Adipose tissue (tissue), 3 donors: ENCODE results near the gene KIF22. TPM values are rescaled to one million over a fixed set of nuclear protein-coding genes. Genes with fewer than 3 reads are reported as not detected.
A peak's percentile ranks its signal among the peaks of the same experiment; 100 is the strongest.
"Not testable (repeated sequence)": the region's sequence is repeated elsewhere in the genome, so short reads cannot be mapped to it uniquely, and the experiment has no call there.

Experiments
- H3K27ac ChIP-seq: one replicate; pipeline ENCODE4 v1.5.1; 2013; ENCODE audit warnings: low read depth, low read length
- WGBS, 3 donors: extraction: QIAGEN DNeasy Blood & Tissue Kit; methylation state at CpG; one replicate each; pipeline ENCODE4 v1.1.7; 2013; 5-methylcytosine and 5-hydroxymethylcytosine counted together
- polyA plus RNA-seq, 3 donors: library from polyadenylated mRNA; stranded (reverse); fragments of 200-250 nt; gene quantifications; one replicate each; pipeline ENCODE4 v1.2.3, GENCODE V29; 2013
- donor health status: healthy with polysubstance abuse.
- donor health status: Bipolar disorder and iron deficiency.
- donor health status: healthy.

The KIF22 gene
- polyA plus RNA-seq, 3 donors: 19.7 to 32.1 (median 29.8) TPM

GRCh38 chr16:29790949-29791844 is 646 bp downstream of the KIF22 start:
- no peak overlapping the region for H3K27ac ChIP-seq
- WGBS, 3 donors: 2 to 3% (median 2%) methylated on average over 29 to 31 of the region's 31 CpGs

DNA sequence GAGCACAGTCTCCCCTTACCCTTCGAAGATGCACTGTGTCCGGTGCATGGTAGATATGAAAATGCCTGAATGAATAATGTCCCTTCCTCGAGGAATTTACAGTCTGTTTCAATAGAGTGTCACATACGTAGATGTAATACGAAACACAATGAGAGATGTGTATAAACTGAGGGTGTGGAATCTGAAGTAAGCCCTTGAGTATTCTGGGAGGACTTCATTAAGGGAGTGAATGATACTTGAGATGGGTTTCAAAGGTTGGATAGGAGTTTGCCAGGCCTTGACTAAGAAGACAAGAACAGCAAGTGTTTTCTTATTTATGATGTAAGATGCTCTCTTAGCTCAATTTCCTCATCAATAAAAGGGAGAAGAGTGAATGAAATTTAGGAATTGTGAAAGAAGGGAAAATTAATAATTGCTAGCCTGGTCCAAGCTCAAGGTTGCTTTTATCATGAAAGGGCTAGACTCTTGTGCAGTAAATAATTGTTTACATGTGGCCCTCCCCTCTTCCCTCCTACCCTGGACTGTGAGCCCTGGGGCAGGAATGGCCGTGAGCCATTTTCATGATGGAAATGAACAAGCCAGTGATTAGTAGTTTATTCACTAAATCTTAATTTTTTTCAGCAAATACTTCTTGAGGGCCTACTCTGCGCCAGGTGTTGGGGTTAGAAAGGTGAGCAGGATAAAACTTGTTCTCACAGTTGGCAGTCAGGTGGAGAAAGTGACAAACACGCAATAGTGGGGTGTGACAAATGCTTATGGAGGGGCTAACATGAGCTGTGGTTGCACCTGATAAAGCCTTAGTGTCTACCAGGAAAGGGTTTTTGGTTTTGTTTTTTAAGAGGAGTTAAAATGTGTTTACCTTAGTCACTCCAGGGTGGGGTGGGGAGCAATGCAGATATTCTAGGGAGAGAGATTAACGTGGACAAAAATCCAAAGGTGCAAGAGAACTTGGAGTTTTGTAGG is 1.6 kb downstream of the KIF22 start:
- H3K27ac ChIP-seq: no peak overlapping the region
- 73 to 75% (median 75%) methylated on average over 9 of the region's 9 CpGs for WGBS, 3 donors

DNA sequence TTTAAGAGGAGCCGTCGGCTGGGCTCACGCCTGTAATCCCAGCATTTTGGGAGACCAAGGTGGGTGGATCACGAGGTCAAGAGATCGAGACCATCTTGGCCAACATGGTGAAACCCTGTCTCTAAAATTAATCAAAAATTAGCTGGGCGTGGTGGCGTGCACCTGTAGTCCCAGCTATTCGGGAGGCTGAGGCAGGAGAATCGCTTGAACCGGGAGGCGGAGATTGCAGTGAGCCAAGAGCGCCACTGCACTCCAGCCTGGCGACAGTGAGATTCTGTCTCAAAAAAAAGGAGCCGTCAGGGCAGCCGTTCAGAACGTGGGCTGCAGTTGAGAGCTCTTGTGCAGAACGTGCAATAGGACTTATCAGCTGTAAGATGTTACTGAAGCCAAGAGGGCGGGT is 2.6 kb downstream of the KIF22 start:
- H3K27ac ChIP-seq: not testable (repeated sequence)
- WGBS, 3 donors: 88 to 92% (median 92%) methylated on average over 18 of the region's 18 CpGs

DNA sequence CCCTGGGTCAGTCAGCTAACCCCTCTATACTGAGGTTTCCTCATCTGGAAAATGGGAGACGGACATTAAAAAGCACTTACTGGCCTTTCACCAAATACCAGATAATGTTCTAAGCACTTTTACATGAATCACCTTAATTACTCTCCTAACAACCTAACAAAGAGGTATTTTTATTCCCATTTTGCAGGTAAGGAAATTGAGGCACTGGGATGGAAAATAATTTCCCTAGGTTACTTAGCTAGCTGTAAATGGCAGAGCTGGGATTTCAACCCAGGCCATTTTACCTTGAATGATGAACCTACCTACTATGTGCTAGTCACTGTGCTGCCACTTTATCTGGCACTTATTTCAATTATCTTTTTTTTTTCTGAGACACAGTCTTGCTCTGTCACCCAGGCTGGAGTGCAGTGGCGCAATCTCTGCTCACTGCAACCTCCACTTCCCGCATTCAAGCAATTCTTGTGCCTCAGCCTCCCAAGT is 3.7 kb downstream of the KIF22 start:
- 92 to 100% (median 95%) methylated on average over 3 of the region's 3 CpGs for WGBS, 3 donors
- H3K27ac ChIP-seq: no peak overlapping the region

DNA sequence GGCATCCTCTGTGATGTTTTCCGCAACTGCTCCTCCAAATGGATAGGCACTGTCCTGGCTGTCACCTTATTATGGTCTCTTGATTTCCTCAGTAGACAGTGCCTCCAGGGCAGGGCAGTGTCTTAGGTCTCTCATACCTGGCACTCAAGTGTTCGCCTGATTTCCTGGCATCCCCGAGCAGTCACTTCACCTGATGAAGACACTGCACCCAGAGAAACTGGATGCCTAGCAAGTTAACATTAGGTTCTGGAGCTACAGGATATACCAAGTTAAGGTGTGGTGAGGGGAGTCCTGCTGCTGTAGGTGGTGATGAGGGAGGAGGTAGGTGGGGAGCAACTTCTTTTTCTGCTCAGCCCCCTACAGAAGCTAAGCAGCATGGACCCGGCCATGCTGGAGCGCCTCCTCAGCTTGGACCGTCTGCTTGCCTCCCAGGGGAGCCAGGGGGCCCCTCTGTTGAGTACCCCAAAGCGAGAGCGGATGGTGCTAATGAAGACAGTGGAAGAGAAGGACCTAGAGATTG is 11.9 kb downstream of the KIF22 start:
- no peak overlapping the region for H3K27ac ChIP-seq

DNA sequence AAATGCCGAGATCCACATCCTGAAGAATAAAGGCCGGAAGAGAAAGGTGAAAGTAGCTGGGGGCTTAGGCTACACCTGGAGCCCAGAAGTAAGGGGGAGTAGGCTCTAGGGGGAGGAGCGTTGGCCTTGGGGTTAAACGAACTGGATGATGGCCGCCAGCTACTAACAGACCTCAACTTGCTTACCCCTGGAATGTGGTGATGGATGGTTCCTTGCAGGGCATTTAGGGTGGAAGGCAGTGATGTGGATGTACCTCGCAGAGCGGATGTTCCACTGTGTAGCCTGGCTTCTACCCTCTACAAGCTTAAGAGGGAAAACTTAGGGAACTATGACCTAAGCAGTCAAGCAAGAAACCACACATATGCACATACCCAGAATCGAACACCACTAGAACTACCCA is 13.5 kb downstream of the KIF22 start:
- no peak overlapping the region for H3K27ac ChIP-seq
- 74 to 79% (median 76%) methylated on average over 8 of the region's 8 CpGs for WGBS, 3 donors

More for the DNA sequence above, 11.9 kb downstream of the KIF22 start:
- 95 to 96% (median 95%) methylated on average over 8 of the region's 8 CpGs for WGBS, 3 donors

- 1 to 4% (median 4%) methylated on average over 19 to 26 of the region's 26 CpGs for WGBS, 3 donors
These were observed 14.1 kb downstream of the KIF22 start for GRCh38 chr16:29804455-29805231.

DNA sequence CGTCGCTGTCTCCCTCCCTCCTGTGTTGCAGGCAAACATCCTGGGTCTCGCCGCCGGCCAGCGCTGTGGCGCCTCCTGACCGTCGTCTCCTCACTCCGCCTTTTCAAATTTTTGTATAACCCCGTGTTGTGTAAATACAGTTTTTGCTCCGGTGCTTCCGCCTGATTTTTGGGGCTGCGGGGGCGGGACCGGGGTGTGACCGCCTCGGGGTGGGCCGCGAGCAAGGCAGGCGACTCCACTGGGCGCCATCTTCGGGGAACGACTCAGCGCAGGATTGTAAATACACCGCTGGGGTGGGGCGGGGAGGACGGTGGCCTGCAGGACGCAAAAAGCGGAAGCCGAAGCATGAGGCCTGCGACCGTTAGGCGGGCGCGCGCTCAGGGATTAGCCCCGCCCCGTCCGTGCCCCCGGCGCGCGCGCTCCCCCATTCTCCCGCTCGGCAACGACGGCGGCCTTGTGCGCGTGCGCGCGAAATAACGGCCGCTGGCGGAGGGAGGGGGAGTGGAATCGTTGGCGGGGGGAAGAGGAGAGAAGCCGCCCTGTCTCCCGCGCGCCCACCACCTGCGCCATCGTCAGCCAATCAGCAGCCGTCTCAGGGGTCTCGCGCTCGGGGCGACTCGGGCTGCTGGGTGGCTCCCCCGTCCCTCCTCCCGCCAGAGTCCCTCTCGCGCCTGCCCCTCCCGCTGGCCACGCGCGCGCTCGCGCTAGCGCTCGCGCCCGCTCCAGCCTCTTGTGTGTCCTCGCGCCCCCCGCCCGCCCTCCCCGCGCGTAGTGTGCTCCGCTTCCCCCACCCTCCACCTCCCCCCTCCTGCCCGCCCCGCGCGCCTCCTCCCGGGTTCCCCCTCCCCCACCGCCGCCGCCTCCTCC is 14.9 kb downstream of the KIF22 start:
- H3K27ac ChIP-seq: peak overlapping the region; percentile 83
- 0 to 1% (median 1%) methylated on average over 76 to 96 of the region's 103 CpGs for WGBS, 3 donors

More at GRCh38 chr16:29804455-29805231, 14.1 kb downstream of the KIF22 start:
- H3K27ac ChIP-seq: peak overlapping the region; percentile 39

- WGBS, 3 donors: 0 to 2% (median 1%) methylated on average over 12 to 45 of the region's 67 CpGs
- peak within 1 kb of the TSS; percentile 83 for H3K27ac ChIP-seq
These were observed 15.6 kb downstream of the KIF22 start, which contains the start of gene MAZ for GRCh38 chr16:29806099-29806579. Gene MAZ, plus strand, starts transcription at chr16:29806529. Its CDS starts 173 bp downstream, at chr16:29806702.

DNA sequence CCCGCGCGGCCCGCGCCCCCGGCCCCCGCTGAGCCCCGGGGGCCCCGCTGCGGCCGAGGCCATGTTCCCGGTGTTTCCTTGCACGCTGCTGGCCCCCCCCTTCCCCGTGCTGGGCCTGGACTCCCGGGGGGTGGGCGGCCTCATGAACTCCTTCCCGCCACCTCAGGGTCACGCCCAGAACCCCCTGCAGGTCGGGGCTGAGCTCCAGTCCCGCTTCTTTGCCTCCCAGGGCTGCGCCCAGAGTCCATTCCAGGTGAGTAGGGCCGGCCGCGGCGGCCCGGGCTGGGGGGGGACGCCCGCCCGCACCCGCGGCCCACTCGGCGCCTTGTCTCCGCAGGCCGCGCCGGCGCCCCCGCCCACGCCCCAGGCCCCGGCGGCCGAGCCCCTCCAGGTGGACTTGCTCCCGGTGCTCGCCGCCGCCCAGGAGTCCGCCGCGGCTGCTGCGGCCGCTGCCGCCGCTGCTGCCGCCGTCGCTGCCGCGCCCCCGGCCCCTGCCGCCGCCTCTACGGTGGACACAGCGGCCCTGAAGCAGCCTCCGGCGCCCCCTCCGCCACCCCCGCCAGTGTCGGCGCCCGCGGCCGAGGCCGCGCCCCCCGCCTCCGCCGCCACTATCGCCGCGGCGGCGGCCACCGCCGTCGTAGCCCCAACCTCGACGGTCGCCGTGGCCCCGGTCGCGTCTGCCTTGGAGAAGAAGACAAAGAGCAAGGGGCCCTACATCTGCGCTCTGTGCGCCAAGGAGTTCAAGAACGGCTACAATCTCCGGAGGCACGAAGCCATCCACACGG is 16.3 kb downstream of the KIF22 start:
- H3K27ac ChIP-seq: peak overlapping the region; percentile 24
- 1% methylated on average over 62 to 98 of the region's 99 CpGs for WGBS, 3 donors

- H3K27ac ChIP-seq: peak overlapping the region; percentile 67
- WGBS, 3 donors: 2 to 22% (median 2%) methylated on average over 52 to 69 of the region's 69 CpGs
These were observed 17.1 kb downstream of the KIF22 start for GRCh38 chr16:29807426-29808218.

DNA sequence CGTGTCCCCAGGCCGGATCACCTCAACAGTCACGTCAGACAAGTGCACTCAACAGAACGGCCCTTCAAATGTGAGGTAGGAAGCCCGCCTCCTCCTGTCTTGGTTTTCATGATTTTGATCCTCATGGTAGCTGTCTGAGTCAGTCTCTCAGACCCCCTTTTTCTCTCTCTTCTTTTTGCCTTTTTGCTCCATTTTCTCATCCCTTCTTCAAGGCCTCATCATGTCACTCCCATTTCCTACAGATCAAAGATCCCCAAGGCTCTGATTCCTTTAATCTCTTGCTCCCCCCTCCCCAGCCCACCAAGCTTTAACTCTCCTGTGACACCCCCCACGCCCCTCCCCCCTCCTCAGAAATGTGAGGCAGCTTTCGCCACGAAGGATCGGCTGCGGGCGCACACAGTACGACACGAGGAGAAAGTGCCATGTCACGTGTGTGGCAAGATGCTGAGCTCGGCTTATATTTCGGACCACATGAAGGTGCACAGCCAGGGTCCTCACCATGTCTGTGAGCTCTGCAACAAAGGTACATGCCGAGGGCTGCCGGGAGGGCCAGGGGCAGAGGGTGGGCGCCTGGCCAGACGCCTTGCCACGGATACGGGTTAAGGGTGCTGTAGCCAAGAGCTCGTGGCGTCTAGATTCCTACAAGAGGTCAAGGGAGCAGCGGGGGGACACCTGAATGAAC is 17.8 kb downstream of the KIF22 start:
- H3K27ac ChIP-seq: peak overlapping the region; percentile 67
- 52 to 73% (median 52%) methylated on average over 25 of the region's 25 CpGs for WGBS, 3 donors

GRCh38 chr16:29809031-29809747 is 18.6 kb downstream of the KIF22 start:
- no peak overlapping the region for H3K27ac ChIP-seq
- 74 to 85% (median 79%) methylated on average over 29 to 31 of the region's 31 CpGs for WGBS, 3 donors
